GM12892 (cell line): ENCODE measurements around the gene RPL19.

ENCODE experiments used
- POLR2A ChIP-seq: IDR thresholded peaks from 2 replicates; pipeline ENCODE4 v1.6.1; 2011; ENCODE audit warnings: low read depth, low read length, control low read depth
- TAF1 ChIP-seq: IDR thresholded peaks from 2 replicates; pipeline ENCODE4 v1.6.1; 2011; ENCODE audit warnings: low read depth, mild to moderate bottlenecking, control low read depth, low read length, borderline replicate concordance

DNA sequence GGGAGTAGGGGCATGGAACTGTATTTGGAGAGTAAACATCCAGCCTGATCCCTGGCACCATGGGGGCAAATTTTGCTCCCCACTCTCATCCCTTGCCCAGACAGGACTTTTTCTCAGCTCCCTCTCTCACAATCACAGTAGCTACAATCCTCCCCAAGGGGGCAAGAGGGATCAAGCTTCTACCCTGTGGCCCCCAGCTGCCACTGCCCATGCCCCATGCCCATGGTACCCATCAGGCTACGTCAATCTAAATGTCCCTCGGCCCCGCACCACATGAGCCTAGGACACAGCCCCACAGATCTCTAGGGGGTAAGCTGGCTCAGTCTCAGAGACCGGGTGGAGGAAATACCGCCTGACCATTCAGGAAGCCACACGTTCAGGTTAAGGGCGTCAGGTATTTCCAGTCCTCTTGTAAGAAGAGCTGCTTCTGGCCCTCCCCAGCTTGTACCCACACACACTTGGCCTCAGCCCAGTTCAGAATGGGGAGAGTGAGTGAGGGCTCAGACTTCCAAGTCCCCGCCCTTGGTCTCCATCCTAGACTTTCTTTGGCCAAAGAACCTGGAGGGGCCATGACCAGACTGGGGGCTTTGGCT, 4.4 kb upstream of the RPL19 start:
- no peak for TF ChIP-seq POLR2A
- TF ChIP-seq TAF1 = no peak
